ENCODE measurements around the gene SKIC8. TPM values are rescaled to one million over a fixed set of nuclear protein-coding genes. Genes with fewer than 3 reads are reported as not detected.

SKIC8 gene
- total and polyA plus RNA-seq, 4 experiments from 2014 or later, result 43.6 to 145 (median 61.6) TPM

DNA sequence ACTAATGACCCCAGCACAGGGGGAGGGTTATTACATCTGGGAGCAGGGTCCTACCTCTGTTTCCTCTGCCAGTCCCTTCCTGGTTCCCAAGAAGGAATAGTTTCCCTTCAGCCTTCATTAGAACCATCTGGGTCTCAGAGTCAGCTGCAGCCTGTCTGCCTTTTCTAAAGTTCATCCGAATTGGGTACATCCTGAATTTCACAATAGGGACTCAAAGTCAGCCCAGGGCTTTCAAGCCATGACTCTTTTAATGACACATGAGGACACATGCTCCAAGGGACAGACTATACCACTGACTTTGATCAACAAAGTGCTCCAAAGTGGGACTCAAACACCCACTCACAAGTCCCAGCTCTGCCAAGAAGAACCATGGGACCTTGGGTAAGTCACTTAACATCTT is 28.1 kb upstream of the SKIC8 start:
- Mint-ChIP-seq H3K27me3 (no peaks in the 10 kb centered on the region), H3K36me3 (no peaks in the 10 kb centered on the region), H3K27ac (no peak overlapping the region), H3K4me3 (no peak overlapping the region), H3K9me3 (no peaks in the 10 kb centered on the region), H3K4me1 (no peaks in the 10 kb centered on the region)
- Histone ChIP-seq H3K4me1 (ENCODE audit: insufficient read depth, low read length) (no peaks in the 10 kb centered on the region), H3K4me3 (ENCODE audit: low read length in 2 of 2) (no peak overlapping the region), H3K36me3 (ENCODE audit: insufficient read depth, low read length) (no peaks in the 10 kb centered on the region), H3K27ac (ENCODE audit: low read depth, low read length) (no peak overlapping the region), H3K27me3 (ENCODE audit: insufficient read depth, low read length) (no peaks in the 10 kb centered on the region), H3K9me3 (ENCODE audit: control insufficient read depth in 1 of 2, low read length in 2 of 2) (no peaks in the 10 kb centered on the region)
- ChIA-PET POLR2A (ENCODE audit: partially characterized antibody) (no interaction called here), CTCF (ENCODE audit: partially characterized antibody) (no interaction called here)
- no peak for DNase-seq
- intact Hi-C loops (cut with micrococcal nuclease), result no loop called here

DNA sequence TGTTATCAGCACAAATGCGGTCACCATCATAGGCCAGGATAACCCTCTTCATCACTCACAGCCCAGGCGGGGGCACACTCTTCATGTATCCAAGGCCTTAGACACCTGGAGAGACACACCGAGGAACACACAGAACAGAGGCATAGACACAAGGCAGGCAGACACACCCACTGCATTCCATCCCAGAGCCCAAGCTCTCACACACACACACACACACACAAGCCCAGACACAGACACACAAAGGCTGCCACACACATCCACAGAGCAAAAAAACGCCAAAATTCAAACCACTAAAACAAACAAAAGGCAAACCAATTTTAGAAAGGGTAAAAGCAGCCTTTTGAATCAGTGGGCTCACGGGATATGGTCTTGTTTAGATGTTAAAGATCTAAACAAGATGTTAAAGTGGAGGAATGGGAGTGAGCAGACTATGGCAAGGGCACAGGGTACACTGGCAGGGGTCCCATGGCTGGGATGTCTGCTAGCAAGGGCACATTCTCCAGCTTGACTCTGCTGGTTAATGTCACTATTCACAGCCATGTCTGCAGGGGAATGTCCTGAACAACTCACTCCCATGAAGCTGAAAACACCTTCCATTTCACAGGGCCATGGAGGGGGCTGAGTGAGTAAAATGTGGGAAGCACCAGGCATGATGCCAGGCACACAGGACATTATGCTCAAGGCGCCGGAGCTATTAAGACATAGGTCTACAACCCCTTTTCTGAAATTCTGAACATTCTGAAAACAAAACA is 25.9 kb upstream of the SKIC8 start:
- Histone ChIP-seq H3K27me3 (ENCODE audit: insufficient read depth, low read length) (no peaks in the 10 kb centered on the region), H3K4me1 (ENCODE audit: insufficient read depth, low read length) (no peaks in the 10 kb centered on the region), H3K36me3 (ENCODE audit: insufficient read depth, low read length) (no peaks in the 10 kb centered on the region), H3K9me3 (ENCODE audit: control insufficient read depth in 1 of 2, low read length in 2 of 2) (no peaks in the 10 kb centered on the region), H3K27ac (ENCODE audit: low read depth, low read length) (no peak overlapping the region), H3K4me3 (ENCODE audit: low read length in 2 of 2) (no peak overlapping the region)
- Mint-ChIP-seq H3K27me3 (no peaks in the 10 kb centered on the region), H3K36me3 (no peaks in the 10 kb centered on the region), H3K4me1 (no peaks in the 10 kb centered on the region), H3K27ac (no peak overlapping the region), H3K4me3 (no peak overlapping the region), H3K9me3 (no peaks in the 10 kb centered on the region)
- POLR2A ChIA-PET (ENCODE audit: partially characterized antibody), result no interaction called here
- intact Hi-C loops (cut with micrococcal nuclease), result no loop called here
- CTCF ChIA-PET (ENCODE audit: partially characterized antibody), result no interaction called here
- DNase-seq, result no peak

DNA sequence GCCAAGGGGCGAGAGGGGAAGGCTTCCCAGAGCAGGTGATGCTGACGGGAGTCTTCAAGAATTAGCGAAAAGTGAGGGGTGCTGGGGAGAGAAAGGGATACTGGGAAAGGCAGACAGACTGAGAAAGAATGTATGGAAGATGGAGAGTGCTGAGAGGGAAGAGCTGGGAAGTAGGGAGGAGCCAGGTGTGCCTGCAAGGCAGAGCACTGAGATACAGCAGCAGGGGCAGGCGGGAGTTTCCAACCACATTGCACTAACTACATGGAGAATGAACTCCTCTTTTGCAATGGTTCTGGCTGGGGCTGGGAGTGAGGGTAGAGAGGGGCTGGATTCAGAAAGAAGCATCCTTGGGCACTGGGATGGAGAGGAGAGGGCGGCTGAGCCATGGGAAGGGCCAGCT is 24.7 kb upstream of the SKIC8 start:
- ChIA-PET POLR2A (ENCODE audit: partially characterized antibody) (no interaction called here), CTCF (ENCODE audit: partially characterized antibody) (no interaction called here)
- no peak overlapping the region for H3K27ac ChIP-seq (ENCODE audit: low read depth, low read length)
- intact Hi-C loops (cut with micrococcal nuclease), result no loop called here
- DNase-seq, result no peak
- H3K4me1 Mint-ChIP-seq, result no peaks in the 10 kb centered on the region
- H3K4me1 ChIP-seq (ENCODE audit: insufficient read depth, low read length), result no peaks in the 10 kb centered on the region
- peak overlapping the region in 1 of 7 donors; percentile 57 for H3K27ac Mint-ChIP-seq
- no peaks in the 10 kb centered on the region for H3K9me3 ChIP-seq (ENCODE audit: control insufficient read depth in 1 of 2, low read length in 2 of 2)
- H3K36me3 Mint-ChIP-seq, result no peaks in the 10 kb centered on the region
- H3K9me3 Mint-ChIP-seq, result no peaks in the 10 kb centered on the region
- no peaks in the 10 kb centered on the region for H3K27me3 ChIP-seq (ENCODE audit: insufficient read depth, low read length)
- H3K27me3 Mint-ChIP-seq, result no peaks in the 10 kb centered on the region
- no peak overlapping the region for H3K4me3 ChIP-seq (ENCODE audit: low read length in 2 of 2)
- no peak overlapping the region for H3K4me3 Mint-ChIP-seq
- no peaks in the 10 kb centered on the region for H3K36me3 ChIP-seq (ENCODE audit: insufficient read depth, low read length)

DNA sequence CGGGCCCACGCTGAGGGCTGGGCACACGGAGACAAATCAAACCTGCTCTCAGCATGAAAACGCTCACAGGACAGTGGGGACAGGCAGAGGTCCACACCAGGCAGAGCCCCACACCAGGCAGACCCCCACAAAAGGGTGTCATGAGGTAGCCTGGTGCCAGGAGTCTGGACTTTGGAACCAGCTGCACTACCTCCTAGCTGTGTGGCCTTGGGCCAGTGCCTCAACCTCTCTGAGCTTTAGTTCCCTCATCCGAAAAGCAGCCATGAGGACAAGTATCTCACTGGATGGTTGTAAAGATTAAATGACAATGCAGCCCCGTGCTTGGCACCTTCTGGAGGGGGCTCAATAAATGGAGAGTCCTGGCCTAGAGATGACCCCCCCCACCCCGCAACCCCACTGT is 24.3 kb upstream of the SKIC8 start:
- Histone ChIP-seq H3K9me3 (ENCODE audit: control insufficient read depth in 1 of 2, low read length in 2 of 2) (no peaks in the 10 kb centered on the region), H3K27ac (ENCODE audit: low read depth, low read length) (no peak overlapping the region), H3K27me3 (ENCODE audit: insufficient read depth, low read length) (no peaks in the 10 kb centered on the region), H3K4me1 (ENCODE audit: insufficient read depth, low read length) (no peaks in the 10 kb centered on the region), H3K36me3 (ENCODE audit: insufficient read depth, low read length) (no peaks in the 10 kb centered on the region), H3K4me3 (ENCODE audit: low read length in 2 of 2) (no peak overlapping the region)
- no peaks in the 10 kb centered on the region for H3K9me3 Mint-ChIP-seq
- intact Hi-C loops (cut with micrococcal nuclease), result no loop called here
- no peak overlapping the region for H3K27ac Mint-ChIP-seq
- no peak for DNase-seq
- no peaks in the 10 kb centered on the region for H3K36me3 Mint-ChIP-seq
- ChIA-PET CTCF (ENCODE audit: partially characterized antibody) (no interaction called here), POLR2A (ENCODE audit: partially characterized antibody) (no interaction called here)
- no peaks in the 10 kb centered on the region for H3K27me3 Mint-ChIP-seq
- no peaks in the 10 kb centered on the region for H3K4me1 Mint-ChIP-seq
- H3K4me3 Mint-ChIP-seq, result no peak overlapping the region

DNA sequence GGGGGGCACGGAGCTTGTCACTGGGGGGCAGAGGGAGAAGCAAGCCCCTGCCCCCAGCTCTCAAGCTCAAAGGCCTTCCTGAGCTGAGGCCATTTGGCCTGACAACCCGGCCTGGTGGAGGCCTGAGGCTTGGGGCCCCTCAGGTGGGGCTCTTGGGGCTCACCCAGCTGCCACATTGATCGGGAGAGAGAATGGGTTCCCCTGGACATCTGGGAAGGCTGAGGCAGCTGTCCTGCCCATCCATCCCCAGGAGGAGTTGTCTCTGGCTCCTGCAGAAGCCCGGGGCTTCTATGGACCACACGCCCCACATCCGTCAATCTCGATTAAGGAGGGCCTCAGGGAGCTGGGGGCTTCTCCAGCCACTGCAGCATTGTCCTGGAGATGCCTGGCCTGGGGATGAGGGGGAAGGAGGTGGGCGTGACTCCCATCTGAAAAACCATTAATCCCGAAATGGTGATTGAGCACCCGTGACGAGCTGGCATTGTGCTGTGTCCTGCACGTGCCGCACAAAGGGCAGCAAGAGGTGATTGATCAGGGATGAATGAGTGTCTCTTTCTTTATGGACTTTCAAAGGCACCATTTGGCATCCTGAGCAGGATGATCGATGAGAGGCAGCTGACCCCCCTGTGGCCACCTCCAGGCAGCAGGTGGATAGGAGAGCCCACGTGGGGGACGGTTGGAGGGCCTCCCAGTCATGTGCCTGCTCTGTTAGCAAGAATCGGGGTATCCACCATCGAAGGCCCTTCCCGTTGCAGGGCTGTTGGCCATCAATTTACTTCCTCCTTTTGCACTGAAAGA is 23.5 kb upstream of the SKIC8 start:
- Mint-ChIP-seq H3K4me1 (no peaks in the 10 kb centered on the region), H3K36me3 (no peaks in the 10 kb centered on the region), H3K4me3 (no peak overlapping the region), H3K27ac (no peak overlapping the region), H3K9me3 (no peaks in the 10 kb centered on the region), H3K27me3 (no peaks in the 10 kb centered on the region)
- intact Hi-C loops (cut with micrococcal nuclease), result no loop called here
- no peaks in the 10 kb centered on the region for H3K36me3 ChIP-seq (ENCODE audit: insufficient read depth, low read length)
- POLR2A ChIA-PET (ENCODE audit: partially characterized antibody), result no interaction called here
- H3K4me3 ChIP-seq (ENCODE audit: low read length in 2 of 2), result no peak overlapping the region
- H3K27ac ChIP-seq (ENCODE audit: low read depth, low read length), result no peak overlapping the region
- CTCF ChIA-PET (ENCODE audit: partially characterized antibody), result no interaction called here
- no peak for DNase-seq
- H3K4me1 ChIP-seq (ENCODE audit: insufficient read depth, low read length), result no peaks in the 10 kb centered on the region
- H3K27me3 ChIP-seq (ENCODE audit: insufficient read depth, low read length), result no peaks in the 10 kb centered on the region
- no peaks in the 10 kb centered on the region for H3K9me3 ChIP-seq (ENCODE audit: control insufficient read depth in 1 of 2, low read length in 2 of 2)

DNA sequence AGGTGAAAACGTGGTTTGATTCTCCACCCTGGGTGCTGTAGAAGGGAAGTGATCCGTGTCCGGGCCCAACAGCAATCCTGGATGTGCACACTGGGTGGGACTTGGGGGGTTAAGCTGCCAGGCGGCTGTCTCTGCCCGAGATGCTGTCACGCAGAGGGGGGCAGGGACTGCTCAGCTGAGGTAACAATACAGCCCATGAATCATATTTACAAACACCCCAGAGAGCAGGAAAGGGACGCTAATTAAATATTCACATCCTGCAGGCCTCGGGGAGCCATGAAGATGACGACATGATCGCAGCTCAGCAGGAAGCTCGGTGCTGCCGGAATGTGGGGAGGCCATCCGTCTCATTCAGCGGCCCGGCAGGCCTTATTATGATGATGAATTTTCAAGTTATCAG is 22.8 kb upstream of the SKIC8 start:
- Histone ChIP-seq H3K27ac (ENCODE audit: low read depth, low read length) (no peak overlapping the region), H3K36me3 (ENCODE audit: insufficient read depth, low read length) (no peaks in the 10 kb centered on the region), H3K27me3 (ENCODE audit: insufficient read depth, low read length) (no peaks in the 10 kb centered on the region), H3K9me3 (ENCODE audit: control insufficient read depth in 1 of 2, low read length in 2 of 2) (no peaks in the 10 kb centered on the region), H3K4me1 (ENCODE audit: insufficient read depth, low read length) (no peaks in the 10 kb centered on the region), H3K4me3 (ENCODE audit: low read length in 2 of 2) (no peak overlapping the region)
- Mint-ChIP-seq H3K9me3 (no peaks in the 10 kb centered on the region), H3K36me3 (no peaks in the 10 kb centered on the region), H3K27me3 (no peaks in the 10 kb centered on the region), H3K27ac (no peak overlapping the region), H3K4me3 (no peak overlapping the region), H3K4me1 (no peaks in the 10 kb centered on the region)
- intact Hi-C loops (cut with micrococcal nuclease), result no loop called here
- DNase-seq, result no peak
- ChIA-PET POLR2A (ENCODE audit: partially characterized antibody) (no interaction called here), CTCF (ENCODE audit: partially characterized antibody) (no interaction called here)

DNA sequence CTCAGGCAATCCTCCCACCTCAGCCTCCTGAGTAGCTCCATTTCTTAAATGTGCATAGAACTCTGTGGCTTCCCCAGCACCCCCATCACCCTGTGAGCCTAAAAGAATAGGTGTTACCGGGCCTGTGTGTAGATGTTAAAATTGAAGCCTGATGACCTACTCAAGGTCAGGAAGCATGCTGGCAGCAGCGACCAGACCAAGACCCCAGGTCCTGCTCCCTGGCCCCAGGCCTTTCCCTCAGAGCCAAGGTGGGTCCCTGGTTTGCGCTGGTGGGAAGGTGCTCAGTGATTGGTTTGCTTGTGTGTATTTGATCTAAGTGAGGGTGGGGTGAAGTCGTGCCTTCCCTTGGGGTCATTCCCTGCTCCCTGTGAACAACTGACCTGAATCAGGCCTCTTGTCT is 22.4 kb upstream of the SKIC8 start:
- Histone ChIP-seq H3K4me3 (ENCODE audit: low read length in 2 of 2) (no peak overlapping the region), H3K27me3 (ENCODE audit: insufficient read depth, low read length) (no peaks in the 10 kb centered on the region), H3K4me1 (ENCODE audit: insufficient read depth, low read length) (no peaks in the 10 kb centered on the region), H3K27ac (ENCODE audit: low read depth, low read length) (no peak overlapping the region), H3K9me3 (ENCODE audit: control insufficient read depth in 1 of 2, low read length in 2 of 2) (no peaks in the 10 kb centered on the region), H3K36me3 (ENCODE audit: insufficient read depth, low read length) (no peaks in the 10 kb centered on the region)
- CTCF ChIA-PET (ENCODE audit: partially characterized antibody), result no interaction called here
- no peak for DNase-seq
- POLR2A ChIA-PET (ENCODE audit: partially characterized antibody), result no interaction called here
- no peaks in the 10 kb centered on the region for H3K4me1 Mint-ChIP-seq
- no peak overlapping the region for H3K4me3 Mint-ChIP-seq
- no peaks in the 10 kb centered on the region for H3K36me3 Mint-ChIP-seq
- H3K9me3 Mint-ChIP-seq, result no peaks in the 10 kb centered on the region
- H3K27ac Mint-ChIP-seq, result no peak overlapping the region
- intact Hi-C loops (cut with micrococcal nuclease), result no loop called here
- H3K27me3 Mint-ChIP-seq, result no peaks in the 10 kb centered on the region

All from CD4-positive, alpha-beta memory T cell (primary cell).